K562 (cell line): ENCODE data around the gene TBX6. TPM values are rescaled to one million over a fixed set of nuclear protein-coding genes. Genes with fewer than 3 reads are reported as not detected.

Source experiments
- CHD2 ChIP-seq: IDR thresholded peaks from 2 replicates; pipeline ENCODE4 v1.6.1; 2011; ENCODE audit warnings: low read depth, low read length
- CSDE1 ChIP-seq, 2 experiments: fragments of 450-650 bp; IDR thresholded peaks; 2 replicates each; pipeline ENCODE4 v1.6.1; 2016; ENCODE audit warnings: mild to moderate bottlenecking in 1 of 2
- EP300 ChIP-seq: IDR thresholded peaks from 2 replicates; pipeline ENCODE4 v1.6.1; 2012; ENCODE audit warnings: low read length, improper control_type of control experiment
- ESRRA ChIP-seq: fragments of 450-650 bp; IDR thresholded peaks from 2 replicates; pipeline ENCODE4 v1.6.1; 2014; ENCODE audit warnings: low read depth, mild to moderate bottlenecking, moderate library complexity, borderline replicate concordance
- KLF1 ChIP-seq: fragments of 450-650 bp; IDR thresholded peaks from 2 replicates; pipeline ENCODE4 v1.6.1; 2016; ENCODE audit warnings: missing genetic modification characterization, missing compliant biosample characterization
- MCM5 ChIP-seq: fragments of 450-650 bp; IDR thresholded peaks from 2 replicates; pipeline ENCODE4 v1.6.1; 2016; ENCODE audit warnings: low read depth
- MYC ChIP-seq, 2 experiments: fragments of 250-450 bp in 1 of 2; sonication (Bioruptor Pico) in 1 of 2; IDR thresholded peaks; 2 replicates each; pipeline versions ENCODE4 v1.5.1 to v1.6.1; 2012 to 2021; ENCODE audit warnings: low read depth in 2 of 2, borderline replicate concordance in 1 of 2, improper control_type of control experiment in 1 of 2, low read length in 1 of 2, mild to moderate bottlenecking in 1 of 2, moderate library complexity in 1 of 2
- NCOA1 ChIP-seq: fragments of 450-650 bp; IDR thresholded peaks from 2 replicates; pipeline ENCODE4 v1.6.1; 2016; ENCODE audit warnings: low read depth
- POLR2AphosphoS5 ChIP-seq: IDR thresholded peaks from 2 replicates; pipeline ENCODE4 v1.6.1; 2011; ENCODE audit warnings: mild to moderate bottlenecking, low read depth, low read length, moderate library complexity; ENCODE audit not compliant: control insufficient read depth, insufficient read depth
- POLR2B ChIP-seq: fragments of 450-650 bp; IDR thresholded peaks from 2 replicates; pipeline ENCODE4 v1.6.1; 2018; ENCODE audit warnings: low read depth; ENCODE audit not compliant: partially characterized antibody
- RBM22 ChIP-seq: fragments of 200-400 bp; formaldehyde crosslinking; IDR thresholded peaks from 2 replicates; pipeline ENCODE4 v1.6.1; 2018; ENCODE audit warnings: low read length, low read depth; ENCODE audit not compliant: poor library complexity, severe bottlenecking
- SAP30 ChIP-seq: fragments of 200-600 bp; sonication (generic); IDR thresholded peaks from 2 replicates; pipeline ENCODE4 v1.6.1; 2012; ENCODE audit warnings: borderline replicate concordance, low read depth, mild to moderate bottlenecking, moderate library complexity, low read length, control low read depth, inconsistent platforms; ENCODE audit not compliant: insufficient read depth, poor library complexity, severe bottlenecking
- ZKSCAN8 ChIP-seq: fragments of 200-800 bp; sonication (Bioruptor generic); IDR thresholded peaks from 2 replicates; pipeline ENCODE4 v1.6.1; 2016; ENCODE audit warnings: missing genetic modification characterization, missing compliant biosample characterization
- ZNF143 ChIP-seq: sonication (generic); formaldehyde crosslinking; IDR thresholded peaks from 2 replicates; pipeline ENCODE4 v1.9.0; 2022; ENCODE audit warnings: mild to moderate bottlenecking, missing genetic modification reagents
- ZNF175 ChIP-seq: fragments of 200-800 bp; sonication (Bioruptor generic); IDR thresholded peaks from 2 replicates; pipeline ENCODE4 v1.6.1; 2016; ENCODE audit warnings: low read depth, mild to moderate bottlenecking, missing genetic modification characterization, missing compliant biosample characterization
- ZNF584 ChIP-seq: fragments of 200-800 bp; sonication (Bioruptor generic); IDR thresholded peaks from 2 replicates; pipeline ENCODE4 v1.6.1; 2016; ENCODE audit warnings: low read depth, mild to moderate bottlenecking, missing genetic modification characterization, missing compliant biosample characterization
- polyA plus RNA-seq, 8 experiments: library from polyadenylated mRNA; depleted of rRNA in 4 of 8; stranded (reverse) in 5 of 8; unstranded in 3 of 8; fragments of >200 nt; fragmentation: Nextera tagmentation in 2 of 8; fragmentation: Illumina TruSeq in 1 of 8; extraction: Ambion mirVana in 2 of 8; extraction: Trizol in 1 of 8; gene quantifications; 2 replicates each; pipeline versions ENCODE4 v1.2.1 to v1.2.3, GENCODE V29; 2011 to 2014; ENCODE audit warnings: inconsistent platforms in 1 of 8, missing spikeins in 1 of 8
- total RNA-seq, 7 experiments: library from RNA; depleted of rRNA in 6 of 7; stranded (reverse); fragments of >200 nt in 6 of 7; fragmentation: Illumina TruSeq in 2 of 7; extraction: Trizol in 2 of 7; gene quantifications; 2 replicates each; pipeline versions ENCODE4 v1.2.1 to v1.2.3, GENCODE V29; 2011 to 2021; ENCODE audit warnings: low replicate concordance in 1 of 7
- TF ChIP-seq, protein P1 (sequence below): fragments of 250-450 bp; sonication (Bioruptor Pico); IDR thresholded peaks from 2 replicates; pipeline ENCODE4 v1.4.0; 2020
- TF ChIP-seq, protein P2 (sequence below): fragments of 150-350 bp; conservative IDR thresholded peaks from 2 replicates; pipeline ENCODE4 v1.6.1; 2014; ENCODE audit warnings: low read length
- TF ChIP-seq, protein P3 (sequence below), 2 experiments: fragments of 450-650 bp in 1 of 2; sonication (generic) in 1 of 2; formaldehyde crosslinking in 1 of 2; IDR thresholded peaks in 1 of 2; conservative IDR thresholded peaks in 1 of 2; 2 replicates each; pipeline versions ENCODE4 v1.6.1 to v1.8.1; 2016 to 2023; ENCODE audit warnings: mild to moderate bottlenecking in 2 of 2, moderate library complexity in 2 of 2, inconsistent platforms in 1 of 2, missing genetic modification reagents in 1 of 2

The TBX6 gene
- total and polyA plus RNA-seq, 9 of the 15 experiments (the other 6 are each of a cell fraction or from before 2014, with no cell fraction given), result 0.07 to 0.58 (median 0.11) TPM; not detected in 2

DNA sequence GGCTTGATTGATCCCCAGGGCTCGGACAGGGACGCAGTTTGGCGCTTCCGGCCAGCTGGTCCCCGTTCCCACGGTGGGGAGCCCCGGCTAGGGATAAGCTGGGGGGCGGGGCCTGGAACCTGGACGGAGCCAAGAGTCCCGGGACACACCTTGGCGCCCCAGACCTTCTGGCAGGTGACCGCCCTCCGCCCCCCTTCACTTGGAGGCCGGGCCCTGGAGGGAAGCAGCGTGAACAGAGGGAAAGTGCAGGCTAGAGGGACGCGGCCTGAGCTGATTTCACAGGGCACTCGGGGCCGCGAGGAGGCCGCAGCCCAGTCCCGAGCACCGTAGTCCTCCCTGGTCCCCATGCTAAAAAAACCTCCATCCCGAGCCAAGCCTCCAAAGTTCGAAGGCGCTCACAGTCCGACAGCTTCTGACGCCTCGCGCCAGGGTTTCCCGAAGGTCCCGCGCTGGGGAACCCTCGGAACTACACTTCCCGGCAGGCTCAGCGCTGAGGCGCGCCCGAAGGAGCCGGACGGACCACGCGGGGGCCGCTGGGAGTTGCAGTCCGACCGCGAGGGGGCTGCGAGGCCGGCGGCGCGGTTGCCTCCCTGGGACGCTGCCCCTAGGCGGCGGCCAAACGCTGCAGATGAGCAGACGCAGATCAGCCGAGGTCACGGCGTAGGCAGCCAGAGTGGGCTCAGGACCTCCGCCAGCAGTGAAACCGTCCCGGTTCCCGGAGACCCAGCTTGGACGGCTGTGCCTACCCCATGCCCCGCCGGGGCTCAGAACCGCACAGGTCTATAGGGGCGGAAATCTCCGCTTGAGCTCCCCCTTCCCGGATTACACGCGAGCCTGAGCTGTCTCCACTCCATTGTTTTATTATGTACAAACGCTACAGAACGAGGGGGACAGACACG, at the start of gene TBX6 (continued):
- TF ChIP-seq RBM22, result peak; percentile 32
- TF ChIP-seq MCM5, result no peak
- TF ChIP-seq MYC (IDR thresholded peaks at IDR 0.05; ENCODE audit: low read depth, low read length), result peak; percentile 84
- no peak for TF ChIP-seq MYC (CRISPR knock-in tag; IDR thresholded peaks at IDR 0.05; ENCODE audit: borderline replicate concordance, low read depth)
- TF ChIP-seq CHD2, result peak; percentile 37; the same call in 1 of the 2 replicates
- TF ChIP-seq, protein P1, sequence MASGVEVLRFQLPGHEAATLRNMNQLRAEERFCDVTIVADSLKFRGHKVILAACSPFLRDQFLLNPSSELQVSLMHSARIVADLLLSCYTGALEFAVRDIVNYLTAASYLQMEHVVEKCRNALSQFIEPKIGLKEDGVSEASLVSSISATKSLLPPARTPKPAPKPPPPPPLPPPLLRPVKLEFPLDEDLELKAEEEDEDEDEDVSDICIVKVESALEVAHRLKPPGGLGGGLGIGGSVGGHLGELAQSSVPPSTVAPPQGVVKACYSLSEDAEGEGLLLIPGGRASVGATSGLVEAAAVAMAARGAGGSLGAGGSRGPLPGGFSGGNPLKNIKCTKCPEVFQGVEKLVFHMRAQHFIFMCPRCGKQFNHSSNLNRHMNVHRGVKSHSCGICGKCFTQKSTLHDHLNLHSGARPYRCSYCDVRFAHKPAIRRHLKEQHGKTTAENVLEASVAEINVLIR, result peak; percentile 56; the same call in 1 of the 2 replicates
- 0 out of 2 replicates have a peak, but pooled peaks have one; percentile 19 for TF ChIP-seq POLR2AphosphoS5
- TF ChIP-seq NCOA1, result peak; percentile 54; the same call in 1 of the 2 replicates
- peak; percentile 100 for TF ChIP-seq ZNF143 (CRISPR knock-in tag)
- TF ChIP-seq ZNF175, result peak; percentile 92
- TF ChIP-seq KLF1 (tag), result no peak
- TF ChIP-seq, protein P2, sequence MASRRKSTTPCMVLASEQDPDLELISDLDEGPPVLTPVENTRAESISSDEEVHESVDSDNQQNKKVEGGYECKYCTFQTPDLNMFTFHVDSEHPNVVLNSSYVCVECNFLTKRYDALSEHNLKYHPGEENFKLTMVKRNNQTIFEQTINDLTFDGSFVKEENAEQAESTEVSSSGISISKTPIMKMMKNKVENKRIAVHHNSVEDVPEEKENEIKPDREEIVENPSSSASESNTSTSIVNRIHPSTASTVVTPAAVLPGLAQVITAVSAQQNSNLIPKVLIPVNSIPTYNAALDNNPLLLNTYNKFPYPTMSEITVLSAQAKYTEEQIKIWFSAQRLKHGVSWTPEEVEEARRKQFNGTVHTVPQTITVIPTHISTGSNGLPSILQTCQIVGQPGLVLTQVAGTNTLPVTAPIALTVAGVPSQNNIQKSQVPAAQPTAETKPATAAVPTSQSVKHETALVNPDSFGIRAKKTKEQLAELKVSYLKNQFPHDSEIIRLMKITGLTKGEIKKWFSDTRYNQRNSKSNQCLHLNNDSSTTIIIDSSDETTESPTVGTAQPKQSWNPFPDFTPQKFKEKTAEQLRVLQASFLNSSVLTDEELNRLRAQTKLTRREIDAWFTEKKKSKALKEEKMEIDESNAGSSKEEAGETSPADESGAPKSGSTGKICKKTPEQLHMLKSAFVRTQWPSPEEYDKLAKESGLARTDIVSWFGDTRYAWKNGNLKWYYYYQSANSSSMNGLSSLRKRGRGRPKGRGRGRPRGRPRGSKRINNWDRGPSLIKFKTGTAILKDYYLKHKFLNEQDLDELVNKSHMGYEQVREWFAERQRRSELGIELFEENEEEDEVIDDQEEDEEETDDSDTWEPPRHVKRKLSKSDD, result 0 out of 2 replicates have a peak, but pooled peaks have one; percentile 18
- TF ChIP-seq CSDE1 (IDR thresholded peaks at IDR 0.05), result no peak
- TF ChIP-seq SAP30, result peak; percentile 40
- 0 out of 2 replicates have a peak, but pooled peaks have one; percentile 41 for TF ChIP-seq EP300
- TF ChIP-seq ZKSCAN8, result no peak
- peak; percentile 91 for TF ChIP-seq ZNF584 (CRISPR knock-in tag)
- TF ChIP-seq ESRRA, result peak; percentile 71
- peak; percentile 65 for TF ChIP-seq POLR2B
- TF ChIP-seq, protein P3, sequence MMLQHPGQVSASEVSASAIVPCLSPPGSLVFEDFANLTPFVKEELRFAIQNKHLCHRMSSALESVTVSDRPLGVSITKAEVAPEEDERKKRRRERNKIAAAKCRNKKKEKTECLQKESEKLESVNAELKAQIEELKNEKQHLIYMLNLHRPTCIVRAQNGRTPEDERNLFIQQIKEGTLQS (IDR thresholded peaks at IDR 0.05), result no peak
- TF ChIP-seq, protein P3 (CRISPR knock-in tag; conservative IDR thresholded peaks at IDR 0.05), result peak; percentile 59; the same call in 1 of the 2 replicates
